Mesenteric fat pad (tissue), 1 donor: ENCODE data around the gene ALCAM. TPM values are rescaled to one million over a fixed set of nuclear protein-coding genes. Genes with fewer than 3 reads are reported as not detected.

Source experiments
- DNase-seq: peaks from one replicate; pipeline ENCODE4 v3.0.0-alpha.2; 2020; ENCODE audit warnings: low spot score
- total RNA-seq: library from RNA; stranded (reverse); fragmentation: NEBNext Ultra II Directional; extraction: Animal tissue kit (Norgen Biotek cat#: 25700); gene quantifications from one replicate; pipeline ENCODE4 v1.2.1, GENCODE V29; 2021
- donor health status: DM: yes; HTN: yes; CAD: no.

Gene ALCAM
- total RNA-seq, 1 donor from 2014 or later, result 9.9 TPM

GRCh38 chr3:105619651-105620050 lies 252.9 kb downstream of the ALCAM start:
- DNase-seq, result no peak

GRCh38 chr3:105620236-105620635 lies 253.5 kb downstream of the ALCAM start:
- no peak for DNase-seq

GRCh38 chr3:105622169-105622568 lies 255.5 kb downstream of the ALCAM start:
- DNase-seq, result no peak
